Astrocyte of the spinal cord (primary cell): ENCODE measurements around the gene HEMGN.
A peak's percentile ranks its signal among the peaks of the same experiment; 100 is the strongest.

Source experiments
- DNase-seq: peaks from one replicate; pipeline ENCODE4 v3.0.0; 2011; ENCODE audit warnings: low read depth, low spot score
- H3K4me3 ChIP-seq: 2 replicates; pipeline ENCODE4 v1.5.1; 2011; ENCODE audit warnings: low read depth, mild to moderate bottlenecking, low read length, moderate library complexity
- CTCF ChIP-seq: IDR thresholded peaks from 2 replicates; pipeline ENCODE4 v1.5.1; 2012; ENCODE audit warnings: low read depth, mild to moderate bottlenecking, low read length, inconsistent platforms
- in situ Hi-C: cut with HindIII; loops from 2 replicates; pipeline ENCODE4 v1.10.0; 2017; ENCODE audit warnings: low sequenced_read_pairs

The HEMGN gene

GRCh38 chr9:97938081-97938644, at the start of gene HEMGN:
HEMGN (minus strand) TSS chr9:97938172; CDS start chr9:97938136, 36 bp downstream.
- no peak for TF ChIP-seq CTCF
- in situ Hi-C loops, result no loop called here
- H3K4me3 ChIP-seq, result no peak within 1 kb of the TSS
- DNase-seq, result no peak

GRCh38 chr9:97987487-97987886, 49.5 kb upstream of the HEMGN start:
- H3K4me3 ChIP-seq, result no peak overlapping the region
- no peak for TF ChIP-seq CTCF
- in situ Hi-C loops, result no loop called here
- DNase-seq, result no peak

GRCh38 chr9:97985058-97985861, 47.3 kb upstream of the HEMGN start:
- no peak for TF ChIP-seq CTCF
- peak overlapping the region; percentile 79 for H3K4me3 ChIP-seq
- in situ Hi-C loops, result no loop called here
- peak; percentile 23 for DNase-seq

- DNase-seq, result peak; percentile 83
- in situ Hi-C loops, result no loop called here
- peak overlapping the region; percentile 79 for H3K4me3 ChIP-seq
- TF ChIP-seq CTCF, result no peak
Measured at GRCh38 chr9:97984188-97985057, 46.5 kb upstream of the HEMGN start.

- in situ Hi-C loops, result no loop called here
- peak overlapping the region; percentile 79 for H3K4me3 ChIP-seq
- no peak for DNase-seq
- no peak for TF ChIP-seq CTCF
Measured at GRCh38 chr9:97983589-97984187, 45.7 kb upstream of the HEMGN start.
